ENCODE results near the gene OR52K1. TPM values are rescaled to one million over a fixed set of nuclear protein-coding genes. Genes with fewer than 3 reads are reported as not detected.

Gene OR52K1
- total RNA-seq, 1 donor from 2014 or later = not detected

- no peak for TF ChIP-seq CTCF (IDR thresholded peaks at IDR 0.05; ENCODE audit: unreplicated experiment)
- Mint-ChIP-seq H3K4me1 (ENCODE audit: unreplicated experiment) (no peaks in the 10 kb centered on the region), H3K27me3 (ENCODE audit: unreplicated experiment) (no peaks in the 10 kb centered on the region), H3K36me3 (ENCODE audit: low read depth, unreplicated experiment) (no peaks in the 10 kb centered on the region), H3K4me3 (ENCODE audit: unreplicated experiment) (no peak overlapping the region), H3K9me3 (ENCODE audit: unreplicated experiment) (no peaks in the 10 kb centered on the region), H3K27ac (ENCODE audit: unreplicated experiment) (no peak overlapping the region)
- no peak for DNase-seq (ENCODE audit: low spot score)
These were observed 13.5 kb downstream of the OR52K1 start for GRCh38 chr11:4495986-4496385.

GRCh38 chr11:4496557-4497248 is 14.3 kb downstream of the OR52K1 start:
- H3K9me3 Mint-ChIP-seq (ENCODE audit: unreplicated experiment) = no peaks in the 10 kb centered on the region
- no peak for DNase-seq (ENCODE audit: low spot score)
- H3K27me3 Mint-ChIP-seq (ENCODE audit: unreplicated experiment) = no peaks in the 10 kb centered on the region
- no peak overlapping the region for H3K27ac Mint-ChIP-seq (ENCODE audit: unreplicated experiment)
- no peaks in the 10 kb centered on the region for H3K36me3 Mint-ChIP-seq (ENCODE audit: low read depth, unreplicated experiment)
- no peak overlapping the region for H3K4me3 Mint-ChIP-seq (ENCODE audit: unreplicated experiment)
- no peak for TF ChIP-seq CTCF (IDR thresholded peaks at IDR 0.05; ENCODE audit: unreplicated experiment)
- H3K4me1 Mint-ChIP-seq (ENCODE audit: unreplicated experiment) = no peaks in the 10 kb centered on the region

GRCh38 chr11:4508886-4509285 is 26.4 kb downstream of the OR52K1 start:
- no peaks in the 10 kb centered on the region for H3K9me3 Mint-ChIP-seq (ENCODE audit: unreplicated experiment)
- H3K27me3 Mint-ChIP-seq (ENCODE audit: unreplicated experiment) = no peaks in the 10 kb centered on the region
- H3K4me3 Mint-ChIP-seq (ENCODE audit: unreplicated experiment) = no peak overlapping the region
- H3K4me1 Mint-ChIP-seq (ENCODE audit: unreplicated experiment) = no peaks in the 10 kb centered on the region
- no peaks in the 10 kb centered on the region for H3K36me3 Mint-ChIP-seq (ENCODE audit: low read depth, unreplicated experiment)
- DNase-seq (ENCODE audit: low spot score) = no peak
- no peak for TF ChIP-seq CTCF (IDR thresholded peaks at IDR 0.05; ENCODE audit: unreplicated experiment)
- no peak overlapping the region for H3K27ac Mint-ChIP-seq (ENCODE audit: unreplicated experiment)

GRCh38 chr11:4511282-4512245 is 29.1 kb downstream of the OR52K1 start:
- Mint-ChIP-seq H3K4me3 (ENCODE audit: unreplicated experiment) (no peak overlapping the region), H3K9me3 (ENCODE audit: unreplicated experiment) (no peaks in the 10 kb centered on the region), H3K36me3 (ENCODE audit: low read depth, unreplicated experiment) (no peaks in the 10 kb centered on the region), H3K27ac (ENCODE audit: unreplicated experiment) (no peak overlapping the region), H3K4me1 (ENCODE audit: unreplicated experiment) (no peaks in the 10 kb centered on the region), H3K27me3 (ENCODE audit: unreplicated experiment) (no peaks in the 10 kb centered on the region)
- no peak for DNase-seq (ENCODE audit: low spot score)
- no peak for TF ChIP-seq CTCF (IDR thresholded peaks at IDR 0.05; ENCODE audit: unreplicated experiment)

GRCh38 chr11:4514196-4514595 is 31.8 kb downstream of the OR52K1 start:
- H3K36me3 Mint-ChIP-seq (ENCODE audit: low read depth, unreplicated experiment) = no peaks in the 10 kb centered on the region
- no peaks in the 10 kb centered on the region for H3K27me3 Mint-ChIP-seq (ENCODE audit: unreplicated experiment)
- H3K9me3 Mint-ChIP-seq (ENCODE audit: unreplicated experiment) = no peaks in the 10 kb centered on the region
- H3K4me1 Mint-ChIP-seq (ENCODE audit: unreplicated experiment) = no peaks in the 10 kb centered on the region
- TF ChIP-seq CTCF (IDR thresholded peaks at IDR 0.05; ENCODE audit: unreplicated experiment) = no peak
- no peak overlapping the region for H3K27ac Mint-ChIP-seq (ENCODE audit: unreplicated experiment)
- no peak overlapping the region for H3K4me3 Mint-ChIP-seq (ENCODE audit: unreplicated experiment)
- no peak for DNase-seq (ENCODE audit: low spot score)

All from endothelial cell (in vitro differentiated cells).